Liver (tissue), 9 donors: ENCODE data around the gene FTCD. TPM values are rescaled to one million over a fixed set of nuclear protein-coding genes. Genes with fewer than 3 reads are reported as not detected.

Experiments used
- DNase-seq: peaks from one replicate; pipeline ENCODE4 v3.0.0-alpha.2; 2017; ENCODE audit warnings: low spot score
- H3K27ac ChIP-seq, 2 donors: one replicate each; pipeline ENCODE4 v1.7.0; 2013; ENCODE audit warnings: inconsistent platforms in 2 of 2, low read length in 2 of 2, control low read depth in 1 of 2, low read depth in 1 of 2, mild to moderate bottlenecking in 1 of 2
- H3K27me3 ChIP-seq, 4 donors: one replicate each; pipeline versions ENCODE4 v1.6.1 to v1.7.0; 2013; ENCODE audit warnings: low read length in 3 of 4, inconsistent platforms in 1 of 4, mild to moderate bottlenecking in 1 of 4, moderate library complexity in 1 of 4; ENCODE audit not compliant: control insufficient read depth in 4 of 4, insufficient read depth in 4 of 4
- H3K36me3 ChIP-seq, 4 donors: one replicate each; pipeline versions ENCODE4 v1.6.1 to v1.7.0; 2013; ENCODE audit warnings: low read length in 3 of 4, mild to moderate bottlenecking in 3 of 4, low read depth in 1 of 4, moderate library complexity in 1 of 4; ENCODE audit not compliant: control insufficient read depth in 4 of 4, insufficient read depth in 3 of 4
- H3K4me1 ChIP-seq, 4 donors: one replicate each; pipeline versions ENCODE4 v1.6.1 to v1.7.0; 2013; ENCODE audit warnings: low read length in 3 of 4, mild to moderate bottlenecking in 3 of 4, moderate library complexity in 1 of 4; ENCODE audit not compliant: control insufficient read depth in 4 of 4, insufficient read depth in 4 of 4
- H3K4me3 ChIP-seq, 3 donors: one replicate each; pipeline versions ENCODE4 v1.6.1 to v1.7.0; 2013; ENCODE audit warnings: low read length in 3 of 3, control low read depth in 1 of 3, low read depth in 1 of 3, mild to moderate bottlenecking in 1 of 3
- H3K9ac ChIP-seq, 2 donors: one replicate each; pipeline ENCODE4 v1.7.0; 2013; ENCODE audit warnings: low read length in 2 of 2, mild to moderate bottlenecking in 2 of 2, moderate library complexity in 2 of 2, control low read depth in 1 of 2, low read depth in 1 of 2
- H3K9me3 ChIP-seq, 4 donors: one replicate each; pipeline versions ENCODE4 v1.6.1 to v1.7.0; 2013; ENCODE audit warnings: low read length in 3 of 4; ENCODE audit not compliant: control insufficient read depth in 4 of 4
- ATF3 ChIP-seq: IDR thresholded peaks from 2 replicates; pipeline ENCODE4 v1.6.1; 2016; ENCODE audit warnings: antibody characterized with exemption
- FOXA2 ChIP-seq: IDR thresholded peaks from 2 replicates; pipeline ENCODE4 v1.6.1; 2016; ENCODE audit warnings: antibody characterized with exemption
- HNF4A ChIP-seq, 2 donors: conservative IDR thresholded peaks; 2 replicates each; pipeline ENCODE4 v1.6.1; 2016; ENCODE audit warnings: antibody characterized with exemption in 2 of 2, mild to moderate bottlenecking in 2 of 2
- HNF4G ChIP-seq: IDR thresholded peaks from 2 replicates; pipeline ENCODE4 v1.6.1; 2016; ENCODE audit warnings: antibody characterized with exemption
- MAX ChIP-seq: IDR thresholded peaks from 2 replicates; pipeline ENCODE4 v1.6.1; 2016; ENCODE audit warnings: antibody characterized with exemption
- REST ChIP-seq: IDR thresholded peaks from 2 replicates; pipeline ENCODE4 v1.6.1; 2016; ENCODE audit warnings: antibody characterized with exemption, mild to moderate bottlenecking
- SP1 ChIP-seq: IDR thresholded peaks from 2 replicates; pipeline ENCODE4 v1.6.1; 2018; ENCODE audit warnings: antibody characterized with exemption, mild to moderate bottlenecking
- TAF1 ChIP-seq: conservative IDR thresholded peaks from 2 replicates; pipeline ENCODE4 v1.6.1; 2016; ENCODE audit warnings: antibody characterized with exemption, mild to moderate bottlenecking
- ZBTB33 ChIP-seq: IDR thresholded peaks from 2 replicates; pipeline ENCODE4 v1.6.1; 2016; ENCODE audit warnings: antibody characterized with exemption
- WGBS: extraction: QIAGEN DNeasy Blood & Tissue Kit; methylation state at CpG from one replicate; pipeline ENCODE4 v1.1.7; 2013; 5-methylcytosine and 5-hydroxymethylcytosine counted together
- polyA plus RNA-seq, 2 donors: library from polyadenylated mRNA; stranded (reverse) in 1 of 2; unstranded in 1 of 2; fragments of 200-250 nt in 1 of 2; fragments of >200 nt in 1 of 2; fragmentation: Nextera tagmentation in 1 of 2; extraction: Ambion mirVana in 1 of 2; gene quantifications; one replicate each; pipeline versions ENCODE4 v1.2.1 to v1.2.3, GENCODE V29; 2013 to 2015
- total RNA-seq, 2 donors: library from RNA; depleted of rRNA; stranded (reverse); fragments of >200 nt; gene quantifications; one replicate each; pipeline ENCODE4 v1.2.3, GENCODE V29; 2014
- donor health status: healthy.
- donor health status: healthy.
- donor health status: healthy.
- donor health status: healthy.
- donor health status: healthy.

FTCD gene
- total and polyA plus RNA-seq, 4 donors: 130 to 182 (median 173) TPM

- no peak for DNase-seq
- peaks cover 4 to 27% (median 10%) of the 10 kb centered on the region in 4 donors for H3K36me3 ChIP-seq
- no peak overlapping the region for H3K4me3 ChIP-seq
- no peak overlapping the region for H3K9ac ChIP-seq
- no peaks in the 10 kb centered on the region for H3K9me3 ChIP-seq
- H3K27me3 ChIP-seq: no peaks in the 10 kb centered on the region
- no peak overlapping the region for H3K27ac ChIP-seq
- no peak for TF ChIP-seq ATF3
- TF ChIP-seq TAF1: no peak
- no peaks in the 10 kb centered on the region for H3K4me1 ChIP-seq
- WGBS: 94% methylated on average over 7 of the region's 7 CpGs
Observed at GRCh38 chr21:46137908-46138307, 17.5 kb downstream of the FTCD start.

GRCh38 chr21:46136739-46137349 is 18.5 kb downstream of the FTCD start:
- 79% methylated on average over 22 of the region's 22 CpGs for WGBS
- DNase-seq: no peak

More at GRCh38 chr21:46136739-46137349, 18.5 kb downstream of the FTCD start:
- H3K9me3 ChIP-seq: no peaks in the 10 kb centered on the region
- TF ChIP-seq HNF4G (no peak), REST (no peak), SP1 (no peak), HNF4A (conservative IDR thresholded peaks at IDR 0.05) (no peak), TAF1 (no peak), FOXA2 (no peak), MAX (no peak), ZBTB33 (no peak)
- H3K4me1 ChIP-seq: no peaks in the 10 kb centered on the region
- peaks cover 2 to 21% (median 6%) of the 10 kb centered on the region in 4 donors for H3K36me3 ChIP-seq
- H3K27me3 ChIP-seq: no peaks in the 10 kb centered on the region
- H3K27ac ChIP-seq: no peak overlapping the region
- no peak overlapping the region for H3K4me3 ChIP-seq
- no peak overlapping the region for H3K9ac ChIP-seq
